Osteocyte (in vitro differentiated cells): ENCODE results near the gene CCDC124. TPM values are rescaled to one million over a fixed set of nuclear protein-coding genes. Genes with fewer than 3 reads are reported as not detected.
A peak's percentile ranks its signal among the peaks of the same experiment; 100 is the strongest.

Experiments used
- DNase-seq: peaks from one replicate; pipeline ENCODE4 v3.0.0; 2021; ENCODE audit warnings: mixed read lengths; ENCODE audit not compliant: unreplicated experiment; ENCODE audit errors: extremely low spot score
- H3K27ac Mint-ChIP-seq: one replicate; pipeline ENCODE4 v1.8.0; 2021; ENCODE audit warnings: mild to moderate bottlenecking, mixed read lengths; ENCODE audit not compliant: unreplicated experiment
- H3K27me3 Mint-ChIP-seq: one replicate; pipeline ENCODE4 v1.8.0; 2021; ENCODE audit warnings: mixed read lengths; ENCODE audit not compliant: unreplicated experiment
- H3K36me3 Mint-ChIP-seq: one replicate; pipeline ENCODE4 v1.8.0; 2021; ENCODE audit warnings: mixed read lengths; ENCODE audit not compliant: unreplicated experiment
- H3K4me1 Mint-ChIP-seq: one replicate; pipeline ENCODE4 v1.8.0; 2021; ENCODE audit warnings: mixed read lengths; ENCODE audit not compliant: unreplicated experiment
- H3K4me3 Mint-ChIP-seq: one replicate; pipeline ENCODE4 v1.8.0; 2021; ENCODE audit warnings: mild to moderate bottlenecking, moderate library complexity, mixed read lengths; ENCODE audit not compliant: unreplicated experiment
- H3K9me3 Mint-ChIP-seq: one replicate; pipeline ENCODE4 v1.8.0; 2021; ENCODE audit warnings: mixed read lengths; ENCODE audit not compliant: unreplicated experiment
- CTCF ChIP-seq: fragments of 200-600 bp; sonication (generic); IDR thresholded peaks from 2 replicates; pipeline ENCODE4 v1.5.0; 2021; ENCODE audit warnings: antibody characterized with exemption, mild to moderate bottlenecking, moderate library complexity
- total RNA-seq: library from RNA; stranded (reverse); gene quantifications from 2 replicates; pipeline ENCODE4 v1.2.1, GENCODE V29; 2021

CCDC124 gene
- total RNA-seq, 1 donor from 2014 or later, result 81.9 TPM

- H3K27ac Mint-ChIP-seq, result no peak overlapping the region
- H3K4me1 Mint-ChIP-seq, result peaks cover 9% of the 10 kb centered on the region
- TF ChIP-seq CTCF, result no peak
- no peaks in the 10 kb centered on the region for H3K9me3 Mint-ChIP-seq
- H3K27me3 Mint-ChIP-seq, result no peaks in the 10 kb centered on the region
- no peak overlapping the region for H3K4me3 Mint-ChIP-seq
- no peaks in the 10 kb centered on the region for H3K36me3 Mint-ChIP-seq
- DNase-seq, result no peak
Measured at GRCh38 chr19:17943274-17944221, 10.7 kb downstream of the CCDC124 start.

DNA sequence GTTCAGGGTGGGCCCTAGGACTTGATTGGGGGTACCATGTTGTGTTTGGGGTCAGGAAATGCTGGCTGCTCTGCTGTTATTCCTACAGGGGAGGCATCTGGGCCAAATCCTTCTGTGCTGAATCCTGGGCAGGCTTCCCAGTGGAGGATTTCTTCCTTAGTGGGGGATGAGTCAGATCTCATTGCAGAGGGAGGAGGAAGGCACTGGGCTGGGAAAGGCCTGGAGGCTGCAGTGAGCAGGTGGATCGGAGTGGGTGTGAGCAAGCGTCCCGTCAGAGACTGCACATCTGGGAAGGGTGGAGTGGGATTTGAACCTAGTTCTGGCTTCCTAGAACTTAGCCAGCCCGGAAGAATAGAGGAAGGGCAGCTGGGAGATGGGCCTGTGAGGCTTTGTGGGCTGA lies 11.5 kb downstream of the CCDC124 start:
- no peak for DNase-seq
- no peak overlapping the region for H3K4me3 Mint-ChIP-seq
- TF ChIP-seq CTCF, result no peak
- H3K27ac Mint-ChIP-seq, result no peak overlapping the region
- no peaks in the 10 kb centered on the region for H3K9me3 Mint-ChIP-seq
- peaks cover 3% of the 10 kb centered on the region for H3K27me3 Mint-ChIP-seq
- H3K36me3 Mint-ChIP-seq, result no peaks in the 10 kb centered on the region
- peaks cover 14% of the 10 kb centered on the region for H3K4me1 Mint-ChIP-seq

- H3K4me3 Mint-ChIP-seq, result peak overlapping the region; percentile 79
- no peaks in the 10 kb centered on the region for H3K9me3 Mint-ChIP-seq
- peaks cover 28% of the 10 kb centered on the region for H3K27me3 Mint-ChIP-seq
- peak overlapping the region; percentile 77 for H3K27ac Mint-ChIP-seq
- peak; percentile 13 for TF ChIP-seq CTCF
- H3K4me1 Mint-ChIP-seq, result peaks cover 35% of the 10 kb centered on the region
- H3K36me3 Mint-ChIP-seq, result no peaks in the 10 kb centered on the region
- no peak for DNase-seq
Measured at GRCh38 chr19:17946965-17947784, 14.4 kb downstream of the CCDC124 start.

GRCh38 chr19:17947815-17948513 lies 15.1 kb downstream of the CCDC124 start:
- Mint-ChIP-seq H3K9me3 (no peaks in the 10 kb centered on the region), H3K4me3 (peak overlapping the region; percentile 68), H3K4me1 (peaks cover 37% of the 10 kb centered on the region), H3K27ac (no peak overlapping the region), H3K27me3 (peaks cover 34% of the 10 kb centered on the region), H3K36me3 (no peaks in the 10 kb centered on the region)
- peak; percentile 99 for DNase-seq
- no peak for TF ChIP-seq CTCF
